HEK293 (cell line): Measurements from ENCODE around the gene FANK1.

Experiments
- ZNF324 ChIP-seq: fragments of 450-650 bp; formaldehyde crosslinking; IDR thresholded peaks from 2 replicates; pipeline ENCODE4 v1.5.1; 2016; ENCODE audit warnings: missing biosample characterization, missing genetic modification characterization
- ZNF549 ChIP-seq: fragments of 450-650 bp; IDR thresholded peaks from 2 replicates; pipeline ENCODE4 v1.5.1; 2018; ENCODE audit warnings: missing biosample characterization, missing genetic modification characterization, mild to moderate bottlenecking, inconsistent platforms, moderate library complexity

GRCh38 chr10:125976960-125977605, 80.7 kb downstream of the FANK1 start:
- TF ChIP-seq ZNF549 (tag by site-specific recombination) = no peak
- TF ChIP-seq ZNF324 (tag by site-specific recombination) = no peak
